Measurements from ENCODE around the gene DHRS7. TPM values are rescaled to one million over a fixed set of nuclear protein-coding genes. Genes with fewer than 3 reads are reported as not detected.
A peak's percentile ranks its signal among the peaks of the same experiment; 100 is the strongest.

DHRS7 gene
- total RNA-seq, 1 experiment from 2014 or later: 27.7 TPM

GRCh38 chr14:60204843-60205774 lies 39.9 kb upstream of the DHRS7 start:
- no peak overlapping the region for H2BK20ac ChIP-seq (ENCODE audit: low read depth, low read length, poor library complexity, severe bottlenecking)
- H3K27me3 Mint-ChIP-seq (ENCODE audit: low read depth): no peaks in the 10 kb centered on the region
- H2BK12ac ChIP-seq (ENCODE audit: insufficient read length, low read depth, low read length): no peak overlapping the region
- no peaks in the 10 kb centered on the region for H3K79me2 ChIP-seq (ENCODE audit: insufficient read depth, low read length)
- H3K4ac ChIP-seq (ENCODE audit: low read depth, low read length): no peak overlapping the region
- H3K9me3 Mint-ChIP-seq: 0 out of 5 replicates have a peak, but pooled peaks cover 2 to 4% of the 10 kb centered on the region in 2 experiments
- no peak overlapping the region for H3K18ac ChIP-seq (ENCODE audit: insufficient read length, low read depth, low read length)
- H3K23me2 ChIP-seq (ENCODE audit: insufficient read length, low read depth, low read length, poor library complexity, severe bottlenecking): no peaks in the 10 kb centered on the region
- no peak overlapping the region for H4K91ac ChIP-seq (ENCODE audit: insufficient read length, low read depth, low read length)
- H2AFZ ChIP-seq (ENCODE audit: low read length): no peak overlapping the region
- H3K4me3 Mint-ChIP-seq: no peak overlapping the region; a peak in 1 of 5 replicates
- no CpG with 5 or more reads among the region's 6 CpGs for WGBS (ENCODE audit: extremely low coverage, insufficient read length, low lambda C conversion rate)
- H2BK15ac ChIP-seq (ENCODE audit: low read depth, low read length): no peak overlapping the region
- TF ChIP-seq CTCF (conservative IDR thresholded peaks at IDR 0.05): no peak
- peaks cover 21 to 22% of the 10 kb centered on the region in 2 experiments for H3K4me1 Mint-ChIP-seq
- H3K4me1 ChIP-seq (ENCODE audit: insufficient read depth, low read length): peaks cover 3% of the 10 kb centered on the region; the same call in 1 of the 2 replicates
- H3K27ac ChIP-seq (ENCODE audit: insufficient read length, low read depth, low read length): peak overlapping the region; percentile 4
- H2BK5ac ChIP-seq (ENCODE audit: insufficient read length, low read length): no peak overlapping the region
- peak overlapping the region; percentile 50 to 84 (median 78); a peak in 5 of 7 replicates for H3K27ac Mint-ChIP-seq
- H4K5ac ChIP-seq (ENCODE audit: insufficient read length, low read depth, low read length): no peak overlapping the region
- H2BK120ac ChIP-seq (ENCODE audit: low read depth, low read length, poor library complexity, severe bottlenecking): no peak overlapping the region
- H3K27me3 ChIP-seq (ENCODE audit: insufficient read depth, low read length): no peaks in the 10 kb centered on the region
- H2AK5ac ChIP-seq (ENCODE audit: insufficient read length, low read length): no peak overlapping the region
- no peak overlapping the region for H4K8ac ChIP-seq (replicated peaks; ENCODE audit: insufficient read length, low read depth, low read length)
- no peak overlapping the region for H3T11ph ChIP-seq (ENCODE audit: low read length)
- H3K4me2 ChIP-seq (ENCODE audit: insufficient read depth, insufficient read length, low read length): no peak overlapping the region
- H3K56ac ChIP-seq (ENCODE audit: insufficient read length, low read depth, low read length): no peak overlapping the region
- H3K23ac ChIP-seq (ENCODE audit: insufficient read length, low read depth, low read length): no peak overlapping the region
- no peak for DNase-seq
- no peaks in the 10 kb centered on the region for H3K9me3 ChIP-seq (ENCODE audit: control insufficient read depth, low read depth, low read length)
- no peaks in the 10 kb centered on the region for H3K36me3 Mint-ChIP-seq (ENCODE audit: insufficient read depth in 1 of 3, low read depth in 3 of 3)
- no peaks in the 10 kb centered on the region for H4K20me1 ChIP-seq (ENCODE audit: control insufficient read depth, insufficient read depth, insufficient read length)
- H3K9ac ChIP-seq (ENCODE audit: extremely low read depth, insufficient read length, low read length): no peak overlapping the region
- H3K79me1 ChIP-seq (ENCODE audit: insufficient read depth, low read depth, low read length, poor library complexity, severe bottlenecking): no peaks in the 10 kb centered on the region
- H3K14ac ChIP-seq (ENCODE audit: insufficient read depth, low read length): no peak overlapping the region

Data from H9 (cell line).